ENCODE measurements around the gene IFNGR2.
"Not testable (repeated sequence)": the region's sequence is repeated elsewhere in the genome, so short reads cannot be mapped to it uniquely, and the experiment has no call there.

Gene IFNGR2

DNA sequence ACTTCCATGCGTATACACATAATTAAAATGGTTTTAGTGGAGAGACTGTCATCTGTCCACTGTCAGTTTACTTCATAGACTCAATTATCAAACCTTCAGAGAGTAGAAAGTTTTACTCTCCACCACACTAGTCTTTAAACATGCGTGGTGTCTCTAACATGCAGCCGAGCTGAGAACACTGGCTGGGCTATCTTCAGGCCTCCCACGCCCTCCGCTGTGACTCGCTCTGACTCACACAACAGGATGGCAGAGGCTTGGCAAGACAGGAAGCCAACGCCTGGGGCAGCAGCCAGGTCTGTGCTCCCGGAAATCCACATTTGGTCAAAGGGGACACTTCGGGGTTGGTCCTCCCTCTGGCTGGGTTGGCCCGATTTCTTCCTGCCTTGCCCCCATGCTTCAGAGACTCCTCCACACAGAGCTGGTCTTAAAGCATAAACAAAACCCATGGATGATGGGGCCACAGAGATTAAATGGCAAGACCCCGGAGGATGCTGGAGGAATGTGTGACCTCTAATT is 22.7 kb upstream of the IFNGR2 start:
- H3K4me3 ChIP-seq (ENCODE audit: low read depth, low read length): no peak overlapping the region
- no peak for DNase-seq
- TF ChIP-seq, protein P1, sequence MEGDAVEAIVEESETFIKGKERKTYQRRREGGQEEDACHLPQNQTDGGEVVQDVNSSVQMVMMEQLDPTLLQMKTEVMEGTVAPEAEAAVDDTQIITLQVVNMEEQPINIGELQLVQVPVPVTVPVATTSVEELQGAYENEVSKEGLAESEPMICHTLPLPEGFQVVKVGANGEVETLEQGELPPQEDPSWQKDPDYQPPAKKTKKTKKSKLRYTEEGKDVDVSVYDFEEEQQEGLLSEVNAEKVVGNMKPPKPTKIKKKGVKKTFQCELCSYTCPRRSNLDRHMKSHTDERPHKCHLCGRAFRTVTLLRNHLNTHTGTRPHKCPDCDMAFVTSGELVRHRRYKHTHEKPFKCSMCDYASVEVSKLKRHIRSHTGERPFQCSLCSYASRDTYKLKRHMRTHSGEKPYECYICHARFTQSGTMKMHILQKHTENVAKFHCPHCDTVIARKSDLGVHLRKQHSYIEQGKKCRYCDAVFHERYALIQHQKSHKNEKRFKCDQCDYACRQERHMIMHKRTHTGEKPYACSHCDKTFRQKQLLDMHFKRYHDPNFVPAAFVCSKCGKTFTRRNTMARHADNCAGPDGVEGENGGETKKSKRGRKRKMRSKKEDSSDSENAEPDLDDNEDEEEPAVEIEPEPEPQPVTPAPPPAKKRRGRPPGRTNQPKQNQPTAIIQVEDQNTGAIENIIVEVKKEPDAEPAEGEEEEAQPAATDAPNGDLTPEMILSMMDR (IDR thresholded peaks at IDR 0.05; ENCODE audit: low read depth, low read length): no peak

DNA sequence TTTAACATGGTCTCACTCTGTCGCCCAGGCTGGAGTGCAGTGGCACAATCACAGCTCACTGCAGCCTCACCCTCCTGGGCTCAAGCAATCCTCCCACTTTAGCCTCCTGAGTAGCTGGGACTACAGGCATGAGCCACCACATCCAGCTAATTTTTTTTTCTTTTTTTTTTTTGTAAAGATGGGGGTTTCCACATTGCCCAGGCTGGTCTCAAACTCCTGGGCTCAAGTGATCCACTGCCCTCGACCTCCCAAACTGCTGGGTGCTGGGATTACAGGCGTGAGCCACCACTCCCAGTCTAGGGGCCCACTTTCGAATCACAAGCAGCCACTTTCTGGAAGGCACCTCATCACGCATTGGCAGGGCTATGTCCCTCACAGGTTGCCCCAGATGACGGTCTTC is 21.8 kb upstream of the IFNGR2 start:
- not testable (repeated sequence) for DNase-seq; H3K9me3 ChIP-seq (ENCODE audit: severe bottlenecking); H3K27me3 ChIP-seq (ENCODE audit: insufficient read depth, low read depth, severe bottlenecking); H3K27ac ChIP-seq; H3K4me3 ChIP-seq (ENCODE audit: low read depth, low read length); H3K36me3 ChIP-seq

More for the DNA sequence above, 22.7 kb upstream of the IFNGR2 start:
- no peak overlapping the region for H3K27ac ChIP-seq
- H3K36me3 ChIP-seq: no peaks in the 10 kb centered on the region
- no peaks in the 10 kb centered on the region for H3K9me3 ChIP-seq (ENCODE audit: severe bottlenecking)
- H3K27me3 ChIP-seq (ENCODE audit: insufficient read depth, low read depth, severe bottlenecking): no peaks in the 10 kb centered on the region

DNA sequence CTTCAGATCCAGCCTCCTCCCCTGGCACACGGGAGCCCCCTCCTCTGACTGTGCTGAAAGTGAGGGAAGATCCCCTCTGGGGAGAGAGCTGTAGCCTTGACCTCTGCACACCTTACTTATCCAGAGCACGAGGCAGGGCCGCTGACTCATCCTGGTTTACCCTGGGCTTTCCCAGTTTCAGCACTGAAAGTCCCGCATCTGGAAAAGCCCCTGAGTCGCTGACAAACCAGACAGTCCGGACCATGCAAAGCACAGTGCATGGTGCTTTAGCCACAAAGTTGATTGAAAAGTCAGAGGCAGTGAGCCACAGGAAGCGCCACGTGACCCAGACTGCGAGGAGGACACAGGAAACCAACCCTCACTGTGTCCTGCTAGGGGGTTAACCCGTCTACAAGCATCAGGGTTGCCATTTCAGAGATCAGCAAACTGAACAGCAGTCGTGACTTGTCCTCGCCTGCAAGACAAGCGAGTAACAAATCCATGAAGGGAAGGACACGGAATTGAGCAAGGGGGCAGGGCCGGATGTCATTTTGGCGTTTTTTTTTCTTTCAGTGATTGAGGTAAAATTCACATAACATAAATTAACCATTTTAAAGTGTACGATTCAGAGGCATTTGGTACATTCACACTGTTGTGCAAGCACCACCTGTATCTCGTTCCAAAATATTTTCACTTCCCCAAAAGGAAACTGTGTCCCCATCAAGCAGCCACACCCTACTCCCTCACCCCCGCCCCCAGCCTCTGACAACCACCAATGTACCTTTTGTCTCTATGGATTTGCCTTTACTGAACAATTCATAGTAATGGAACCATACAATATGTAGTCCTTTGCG is 19.9 kb upstream of the IFNGR2 start:
- no peaks in the 10 kb centered on the region for H3K27me3 ChIP-seq (ENCODE audit: insufficient read depth, low read depth, severe bottlenecking)
- H3K36me3 ChIP-seq: no peaks in the 10 kb centered on the region
- no peak overlapping the region for H3K4me3 ChIP-seq (ENCODE audit: low read depth, low read length)
- TF ChIP-seq, protein P1 (IDR thresholded peaks at IDR 0.05; ENCODE audit: low read depth, low read length): no peak
- no peaks in the 10 kb centered on the region for H3K9me3 ChIP-seq (ENCODE audit: severe bottlenecking)
- DNase-seq: no peak
- no peak overlapping the region for H3K27ac ChIP-seq

DNA sequence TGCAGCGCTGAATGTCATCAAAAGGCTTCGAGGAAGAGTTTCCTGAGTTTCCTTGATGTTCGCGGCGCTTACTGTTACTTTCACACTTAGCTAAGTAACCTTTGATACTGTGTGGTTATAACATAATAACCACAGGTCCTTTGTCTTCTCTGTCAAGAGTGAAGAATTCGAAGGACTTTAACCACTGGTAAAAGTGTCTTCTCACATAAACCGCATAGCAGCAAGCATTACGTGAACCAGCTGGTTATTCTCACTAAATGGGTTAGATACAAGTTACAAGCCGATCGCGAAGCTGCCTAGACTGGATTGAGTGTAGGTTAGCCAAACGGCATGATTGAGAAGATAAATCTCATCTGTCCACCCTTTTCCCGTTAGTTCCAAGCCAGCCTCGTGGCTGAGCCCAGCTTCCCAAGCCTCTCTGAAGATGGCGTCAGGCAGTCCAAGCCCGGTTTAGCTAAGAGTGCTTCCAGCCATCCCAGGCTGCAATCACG is 18.3 kb upstream of the IFNGR2 start:
- H3K27ac ChIP-seq: no peak overlapping the region
- no peak overlapping the region for H3K4me3 ChIP-seq (ENCODE audit: low read depth, low read length)
- no peaks in the 10 kb centered on the region for H3K9me3 ChIP-seq (ENCODE audit: severe bottlenecking)
- H3K36me3 ChIP-seq: no peaks in the 10 kb centered on the region
- no peak for DNase-seq
- TF ChIP-seq, protein P1 (IDR thresholded peaks at IDR 0.05; ENCODE audit: low read depth, low read length): no peak
- H3K27me3 ChIP-seq (ENCODE audit: insufficient read depth, low read depth, severe bottlenecking): no peaks in the 10 kb centered on the region

DNA sequence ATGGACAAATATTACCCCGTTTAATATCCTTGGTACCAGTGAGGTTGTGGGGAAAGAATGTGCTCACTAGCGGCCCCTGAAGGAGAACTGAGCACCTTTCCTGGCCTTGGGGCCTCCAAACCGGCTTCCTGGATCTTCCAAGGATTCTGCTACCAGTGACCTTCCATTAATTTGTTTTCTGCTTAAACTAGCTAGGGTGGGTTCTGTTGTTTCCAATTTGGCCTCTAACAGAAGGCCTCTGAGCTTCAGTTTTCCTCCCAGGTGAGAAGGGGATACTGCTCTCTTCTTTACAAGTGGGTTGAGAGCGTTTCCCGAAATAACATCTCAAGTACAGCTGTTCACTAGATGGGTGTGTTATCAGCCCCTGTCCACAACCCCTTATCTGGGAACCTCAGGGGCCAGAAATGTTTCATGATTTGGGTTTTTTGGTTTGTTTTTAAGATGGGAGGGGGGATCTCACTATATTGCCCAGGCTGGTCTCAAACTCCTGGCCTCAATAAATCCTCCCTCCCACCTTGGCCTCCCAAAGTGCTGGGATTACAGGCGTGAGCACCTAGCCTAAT is 16.9 kb upstream of the IFNGR2 start:
- H3K27me3 ChIP-seq (ENCODE audit: insufficient read depth, low read depth, severe bottlenecking): no peaks in the 10 kb centered on the region
- no peak overlapping the region for H3K4me3 ChIP-seq (ENCODE audit: low read depth, low read length)
- no peak for DNase-seq
- no peaks in the 10 kb centered on the region for H3K36me3 ChIP-seq
- H3K27ac ChIP-seq: no peak overlapping the region
- H3K9me3 ChIP-seq (ENCODE audit: severe bottlenecking): no peaks in the 10 kb centered on the region
- TF ChIP-seq, protein P1 (IDR thresholded peaks at IDR 0.05; ENCODE audit: low read depth, low read length): peak; percentile 48

DNA sequence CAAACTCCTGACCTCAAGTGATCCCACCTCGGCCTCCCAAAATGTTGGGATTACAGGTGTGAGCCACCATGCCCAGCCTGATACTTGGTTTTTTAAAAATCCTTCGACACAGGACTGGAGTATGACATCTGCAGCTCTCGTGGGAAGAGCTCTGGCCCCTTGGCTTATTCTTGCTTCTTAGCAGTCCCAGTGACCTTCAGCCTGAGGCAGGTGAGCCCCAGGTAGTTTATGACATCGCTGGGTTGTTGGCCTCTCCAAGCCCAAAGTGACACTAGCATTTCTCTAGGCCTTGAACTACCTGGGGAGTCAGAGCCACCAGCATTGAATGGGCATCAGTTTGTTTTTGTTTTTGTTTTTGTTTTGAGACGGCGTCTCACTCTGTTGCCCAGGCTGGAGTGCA is 15.9 kb upstream of the IFNGR2 start:
- Histone ChIP-seq H3K36me3 (no peaks in the 10 kb centered on the region), H3K27me3 (ENCODE audit: insufficient read depth, low read depth, severe bottlenecking) (no peaks in the 10 kb centered on the region), H3K9me3 (ENCODE audit: severe bottlenecking) (no peaks in the 10 kb centered on the region), H3K4me3 (ENCODE audit: low read depth, low read length) (no peak overlapping the region), H3K27ac (no peak overlapping the region)
- TF ChIP-seq, protein P1 (IDR thresholded peaks at IDR 0.05; ENCODE audit: low read depth, low read length): no peak
- no peak for DNase-seq

Data from WERI-Rb-1 (cell line).